NCI-H524 (cell line): ENCODE measurements around the gene ACE.

Experiments
- DNase-seq, 2 experiments: peaks; one replicate each; lab custom pipeline; 2025; lab: John Stamatoyannopoulos, UW

The ACE gene

DNA sequence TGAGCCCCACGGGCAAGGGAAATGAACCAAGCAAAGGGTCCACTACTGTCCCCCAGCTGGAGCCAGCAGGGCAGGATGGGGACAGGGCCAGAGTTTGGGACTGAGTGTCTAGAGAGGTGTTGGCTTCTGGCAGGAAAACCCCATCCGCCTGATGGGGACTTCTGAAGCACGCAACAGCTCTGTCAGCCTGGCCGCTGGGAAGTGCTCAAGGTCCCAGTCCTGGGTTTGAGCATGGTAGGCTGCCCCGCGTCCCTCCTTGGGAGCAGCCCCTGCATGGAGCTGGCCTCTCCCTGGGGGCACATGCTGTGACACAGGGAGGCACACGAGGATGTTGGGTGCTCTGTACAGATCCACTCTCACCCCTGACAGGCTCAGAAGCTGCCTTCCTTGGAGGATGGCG is 14.6 kb downstream of the ACE start:
- DNase-seq, result no peak

DNA sequence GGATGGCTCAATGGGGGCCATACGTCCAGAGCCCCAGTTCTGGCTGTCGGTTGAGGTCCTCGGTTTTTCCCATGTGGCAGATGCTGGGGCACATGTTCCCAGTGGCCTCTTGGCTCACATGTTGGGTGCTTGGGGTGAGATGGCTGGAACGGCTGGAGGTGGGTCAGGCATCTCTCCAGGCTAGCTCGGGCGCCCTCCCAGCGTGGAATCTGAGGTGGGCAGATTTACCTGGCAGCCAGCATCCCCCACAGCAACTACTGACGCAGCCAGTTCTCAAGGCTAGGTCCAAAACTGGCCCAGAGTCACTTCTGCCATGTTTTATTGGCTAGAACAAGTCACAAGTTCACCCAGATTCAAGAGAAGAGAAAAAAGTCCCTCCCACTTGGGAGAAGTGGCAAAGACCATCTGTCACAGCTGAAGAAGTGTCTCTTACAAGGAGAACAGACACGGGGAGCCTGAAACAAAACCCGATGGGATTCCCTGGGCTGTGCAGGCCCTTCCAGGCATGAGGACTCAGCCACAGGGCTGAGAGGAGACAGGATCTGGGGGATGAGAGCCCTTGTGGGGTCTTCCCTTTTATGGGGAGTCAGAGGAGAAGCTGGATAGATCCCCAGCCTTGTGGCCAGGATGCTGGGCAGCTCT is 15.2 kb downstream of the ACE start:
- DNase-seq, result peak; percentile 96 to 99

DNA sequence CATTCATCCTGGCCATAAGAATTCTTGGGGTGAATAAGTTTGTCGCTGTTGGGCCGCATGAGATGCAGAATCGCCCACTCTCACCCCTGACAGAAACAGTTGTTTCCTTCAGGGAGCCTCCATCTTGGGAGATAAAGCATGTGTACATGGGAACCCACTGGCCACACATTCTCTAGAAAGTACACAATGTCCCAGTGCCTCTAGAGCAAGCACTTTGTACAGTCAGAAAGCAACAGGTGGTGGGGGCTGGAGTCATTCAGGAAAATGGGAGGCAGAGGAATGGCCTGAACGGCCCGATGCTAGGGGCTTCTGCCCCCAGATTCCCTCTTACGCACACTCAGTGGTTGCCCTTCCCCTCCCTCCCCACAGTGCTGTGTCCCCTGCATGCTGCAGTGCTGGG is 16.1 kb downstream of the ACE start:
- DNase-seq, result no peak

GRCh38 chr17:63493411-63493810 is 16.6 kb downstream of the ACE start:
- no peak for DNase-seq

GRCh38 chr17:63494300-63494928 is 17.6 kb downstream of the ACE start:
- no peak for DNase-seq

DNA sequence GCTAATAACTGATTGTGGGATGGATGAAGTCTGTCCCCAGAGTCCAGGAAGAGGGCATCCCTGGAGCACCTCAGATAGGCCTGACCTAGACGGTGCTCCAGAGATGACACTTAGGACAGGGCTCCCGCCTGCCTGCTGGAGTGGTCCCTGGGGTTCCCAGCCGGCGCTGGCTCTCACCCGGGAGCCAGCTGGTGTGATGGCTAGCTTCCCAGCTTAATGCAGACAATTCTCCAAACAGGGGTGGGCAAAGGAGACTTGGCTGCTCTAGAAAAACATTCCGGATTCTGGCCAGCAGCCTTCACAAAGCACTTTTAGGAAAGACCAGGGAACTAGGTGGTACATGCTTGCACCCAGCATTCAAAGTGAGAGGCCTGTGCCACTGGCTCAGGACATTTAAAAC is 18.6 kb downstream of the ACE start:
- peak; percentile 23 to 61 for DNase-seq

GRCh38 chr17:63496177-63496576 is 19.3 kb downstream of the ACE start:
- no peak for DNase-seq

GRCh38 chr17:63496663-63497400 is 20.0 kb downstream of the ACE start:
- DNase-seq, result no peak

- peak; percentile 78 to 83 for DNase-seq
These were observed 21.0 kb downstream of the ACE start for GRCh38 chr17:63497708-63498483.

DNA sequence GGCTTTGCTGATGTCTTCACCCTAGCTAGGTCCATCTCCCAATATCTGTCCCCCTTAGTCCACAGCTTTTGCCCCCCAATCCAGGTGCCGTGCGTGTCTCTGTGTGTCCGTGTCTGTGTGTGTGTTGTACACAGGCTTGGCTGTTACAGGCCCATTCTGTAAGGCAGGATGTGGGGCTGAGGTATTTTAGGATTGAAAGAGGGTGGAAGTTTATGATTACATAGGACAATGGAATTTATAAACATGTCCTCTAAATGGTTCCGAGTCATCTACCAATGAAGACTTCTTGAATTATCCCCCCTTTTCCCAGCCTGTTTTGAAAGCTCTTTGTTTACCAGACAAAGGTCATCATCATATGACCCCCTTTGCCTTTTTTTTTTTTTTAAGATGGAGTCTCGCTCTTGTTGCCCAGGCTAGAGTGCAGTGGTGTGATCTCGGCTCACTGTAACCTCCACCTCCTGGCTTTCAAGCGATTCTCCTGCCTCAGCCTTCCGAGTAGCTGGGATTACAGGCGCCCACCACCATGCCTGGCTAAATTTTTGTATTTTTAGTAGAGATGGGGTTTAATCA is 21.9 kb downstream of the ACE start:
- DNase-seq, result no peak

DNA sequence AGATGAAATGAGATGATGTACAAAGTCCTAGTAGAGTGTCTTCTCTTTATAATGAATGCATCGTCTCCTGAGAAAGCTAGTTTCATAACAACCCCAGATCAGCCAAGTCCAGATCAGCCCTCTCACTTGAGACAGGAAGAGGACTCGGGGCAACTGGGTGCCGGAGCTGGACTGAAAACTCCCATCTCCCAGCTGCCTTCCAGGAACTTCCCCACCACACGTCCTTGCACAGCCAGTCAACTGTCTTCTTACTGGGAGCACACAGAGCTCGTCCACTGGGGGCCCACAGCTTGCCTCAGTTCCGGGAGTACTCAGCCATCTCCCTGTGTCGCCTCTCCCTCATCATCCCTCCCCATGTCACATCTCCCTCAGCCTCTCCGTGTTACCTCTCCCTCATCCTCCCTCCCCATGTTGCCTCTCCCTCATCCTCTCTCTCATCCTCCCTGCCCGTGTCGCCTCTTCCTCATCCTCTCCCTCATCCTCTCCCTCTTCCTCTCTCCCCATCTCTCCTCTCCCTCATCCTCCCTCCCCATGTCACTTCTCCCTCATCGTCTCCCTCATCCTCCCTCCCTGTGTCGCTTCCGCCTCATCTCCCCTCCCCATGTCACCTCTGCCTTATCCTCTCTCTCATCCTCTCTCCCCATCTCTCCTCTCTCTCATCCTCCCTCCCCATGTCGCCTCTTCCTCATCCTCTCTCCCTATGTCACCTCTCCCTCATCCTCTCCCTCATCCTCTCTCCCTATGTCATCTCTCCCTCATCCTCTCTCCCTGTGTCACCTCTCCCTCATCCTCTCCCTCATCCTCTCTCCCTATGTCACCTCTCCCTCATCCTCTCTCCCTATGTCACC is 23.9 kb downstream of the ACE start:
- no peak for DNase-seq

- DNase-seq, result no peak
These were observed 26.5 kb downstream of the ACE start for GRCh38 chr17:63503341-63503705.

GRCh38 chr17:63504261-63504660 is 27.4 kb downstream of the ACE start:
- DNase-seq, result no peak

GRCh38 chr17:63505341-63505740 is 28.5 kb downstream of the ACE start:
- no peak for DNase-seq

DNA sequence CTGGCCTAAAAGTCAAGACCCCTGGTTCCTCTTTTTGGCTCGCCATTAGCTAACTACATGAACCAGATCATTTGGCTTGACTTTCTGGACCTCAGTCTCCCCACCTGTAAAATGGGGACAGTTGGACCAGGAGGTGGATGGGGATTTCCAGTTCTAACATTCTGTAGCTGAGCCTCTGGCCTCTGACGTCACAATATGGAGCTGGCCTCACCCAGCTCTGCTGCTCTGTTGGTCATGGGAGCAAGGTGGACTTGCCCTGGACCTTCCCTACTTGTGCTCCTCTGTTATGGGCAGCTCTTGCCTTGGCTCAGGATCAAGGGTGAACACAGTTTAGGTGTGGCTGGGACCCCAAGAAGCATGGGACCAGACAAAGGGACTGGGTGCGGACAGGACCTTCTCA is 29.8 kb downstream of the ACE start:
- DNase-seq, result no peak

GRCh38 chr17:63511331-63511730 is 34.5 kb downstream of the ACE start:
- DNase-seq, result no peak

GRCh38 chr17:63512388-63512787 is 35.5 kb downstream of the ACE start:
- no peak for DNase-seq

DNA sequence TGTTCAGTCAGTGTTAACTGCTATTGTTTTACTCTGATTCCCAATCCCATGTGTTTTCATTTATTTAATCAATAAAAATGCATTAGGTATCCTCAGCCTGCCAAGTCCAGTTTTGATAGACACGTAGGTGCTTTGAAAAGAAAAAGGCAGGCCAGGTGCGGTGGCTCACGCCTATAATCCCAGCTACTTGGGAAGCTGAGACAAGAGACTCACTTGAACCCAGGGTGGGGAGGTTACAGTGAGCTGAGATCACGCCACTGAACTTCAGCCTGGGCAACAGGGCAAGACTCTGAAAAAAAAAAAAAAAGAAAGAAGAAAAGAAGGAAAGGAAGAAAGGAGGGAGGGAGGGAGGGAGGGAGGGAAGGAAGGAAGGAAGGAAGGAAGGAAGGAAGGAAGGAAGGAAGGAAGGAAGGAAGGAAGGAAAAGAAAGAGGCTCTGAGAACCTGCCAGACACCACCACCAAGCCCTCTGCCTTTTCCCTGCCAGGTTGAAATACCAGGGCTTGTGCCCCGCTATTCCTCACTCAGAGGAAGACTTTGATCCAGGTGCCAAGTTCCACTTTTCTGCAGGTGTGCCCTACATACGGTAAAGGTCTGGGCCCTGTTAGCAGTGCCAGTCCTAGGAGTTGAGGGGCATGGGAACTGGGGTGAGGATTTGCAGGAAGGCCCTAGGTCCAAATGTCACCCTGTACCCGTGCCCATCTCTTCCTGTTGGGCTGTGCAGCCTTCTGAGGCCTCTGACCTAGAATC is 36.2 kb downstream of the ACE start:
- DNase-seq, result no peak

GRCh38 chr17:63514477-63514876 is 37.6 kb downstream of the ACE start:
- no peak for DNase-seq

DNA sequence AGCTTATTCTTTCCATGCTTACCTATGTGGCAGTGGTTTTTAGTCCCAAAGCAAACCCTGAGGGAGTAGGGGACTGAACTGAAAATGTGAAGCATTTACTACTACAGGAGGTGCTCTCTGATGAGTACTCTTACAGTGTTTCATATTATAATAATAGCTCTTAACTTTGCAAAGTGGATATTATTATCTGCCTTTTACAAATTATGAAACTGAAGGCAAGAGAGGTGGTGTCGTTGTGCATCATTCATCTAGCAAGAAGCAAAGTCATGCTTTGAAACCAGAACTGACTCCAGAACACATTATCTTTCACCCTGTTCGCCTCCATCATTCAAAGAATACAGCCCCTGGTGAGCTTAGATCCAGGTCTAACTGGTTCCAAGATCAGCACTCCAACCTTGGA is 38.1 kb downstream of the ACE start:
- no peak for DNase-seq

GRCh38 chr17:63515426-63515825 is 38.6 kb downstream of the ACE start:
- peak in 1 of 2 experiments; percentile 18 for DNase-seq
